ENCODE measurements around the gene TWIST1.

TWIST1 gene

GRCh38 chr7:19116121-19117090, 1.0 kb downstream of the TWIST1 start:
- peaks cover 61% of the 10 kb centered on the region for H3K27me3 ChIP-seq (ENCODE audit: insufficient read depth, poor library complexity, severe bottlenecking)
- no peak overlapping the region for H3K27ac ChIP-seq (replicated peaks)
- no peak for DNase-seq (ENCODE audit: low read depth in 1 of 2, low spot score in 1 of 2)
- TF ChIP-seq GABPA (IDR thresholded peaks at IDR 0.05; ENCODE audit: low read depth) (0 out of 2 replicates have a peak, but pooled peaks have one; percentile 34), SPI1 (IDR thresholded peaks at IDR 0.05; ENCODE audit: borderline replicate concordance, low read depth) (peak; percentile 60; the same call in 1 of the 2 replicates)
- TF ChIP-seq, protein P1, sequence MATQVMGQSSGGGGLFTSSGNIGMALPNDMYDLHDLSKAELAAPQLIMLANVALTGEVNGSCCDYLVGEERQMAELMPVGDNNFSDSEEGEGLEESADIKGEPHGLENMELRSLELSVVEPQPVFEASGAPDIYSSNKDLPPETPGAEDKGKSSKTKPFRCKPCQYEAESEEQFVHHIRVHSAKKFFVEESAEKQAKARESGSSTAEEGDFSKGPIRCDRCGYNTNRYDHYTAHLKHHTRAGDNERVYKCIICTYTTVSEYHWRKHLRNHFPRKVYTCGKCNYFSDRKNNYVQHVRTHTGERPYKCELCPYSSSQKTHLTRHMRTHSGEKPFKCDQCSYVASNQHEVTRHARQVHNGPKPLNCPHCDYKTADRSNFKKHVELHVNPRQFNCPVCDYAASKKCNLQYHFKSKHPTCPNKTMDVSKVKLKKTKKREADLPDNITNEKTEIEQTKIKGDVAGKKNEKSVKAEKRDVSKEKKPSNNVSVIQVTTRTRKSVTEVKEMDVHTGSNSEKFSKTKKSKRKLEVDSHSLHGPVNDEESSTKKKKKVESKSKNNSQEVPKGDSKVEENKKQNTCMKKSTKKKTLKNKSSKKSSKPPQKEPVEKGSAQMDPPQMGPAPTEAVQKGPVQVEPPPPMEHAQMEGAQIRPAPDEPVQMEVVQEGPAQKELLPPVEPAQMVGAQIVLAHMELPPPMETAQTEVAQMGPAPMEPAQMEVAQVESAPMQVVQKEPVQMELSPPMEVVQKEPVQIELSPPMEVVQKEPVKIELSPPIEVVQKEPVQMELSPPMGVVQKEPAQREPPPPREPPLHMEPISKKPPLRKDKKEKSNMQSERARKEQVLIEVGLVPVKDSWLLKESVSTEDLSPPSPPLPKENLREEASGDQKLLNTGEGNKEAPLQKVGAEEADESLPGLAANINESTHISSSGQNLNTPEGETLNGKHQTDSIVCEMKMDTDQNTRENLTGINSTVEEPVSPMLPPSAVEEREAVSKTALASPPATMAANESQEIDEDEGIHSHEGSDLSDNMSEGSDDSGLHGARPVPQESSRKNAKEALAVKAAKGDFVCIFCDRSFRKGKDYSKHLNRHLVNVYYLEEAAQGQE (IDR thresholded peaks at IDR 0.05; ENCODE audit: insufficient replicate concordance, low read depth): no peak
- H3K4me3 ChIP-seq (replicated peaks; ENCODE audit: insufficient read depth, low read length): peak overlapping the region; percentile 25

- DNase-seq (ENCODE audit: low read depth in 1 of 2, low spot score in 1 of 2): no peak
- Histone ChIP-seq H3K27ac (replicated peaks) (no peak overlapping the region), H3K27me3 (ENCODE audit: insufficient read depth, poor library complexity, severe bottlenecking) (peaks cover 53% of the 10 kb centered on the region), H3K4me3 (replicated peaks; ENCODE audit: insufficient read depth, low read length) (no peak overlapping the region)
- TF ChIP-seq SPI1 (IDR thresholded peaks at IDR 0.05; ENCODE audit: borderline replicate concordance, low read depth) (no peak), GABPA (IDR thresholded peaks at IDR 0.05; ENCODE audit: low read depth) (no peak), CTCF (IDR thresholded peaks at IDR 0.05; ENCODE audit: insufficient read depth, low read length) (no peak), POLR2AphosphoS5 (IDR thresholded peaks at IDR 0.05; ENCODE audit: low read depth) (no peak)
- TF ChIP-seq, protein P1 (IDR thresholded peaks at IDR 0.05; ENCODE audit: insufficient replicate concordance, low read depth): no peak
Measured at GRCh38 chr7:19114551-19114855, 2.9 kb downstream of the TWIST1 start.

- Histone ChIP-seq H3K4me3 (replicated peaks; ENCODE audit: insufficient read depth, low read length) (no peak overlapping the region), H3K27ac (replicated peaks) (no peak overlapping the region), H3K27me3 (ENCODE audit: insufficient read depth, poor library complexity, severe bottlenecking) (peaks cover 53% of the 10 kb centered on the region)
- no peak for TF ChIP-seq POLR2AphosphoS5 (IDR thresholded peaks at IDR 0.05; ENCODE audit: low read depth)
- TF ChIP-seq SPI1 (IDR thresholded peaks at IDR 0.05; ENCODE audit: borderline replicate concordance, low read depth): no peak
- no peak for TF ChIP-seq GABPA (IDR thresholded peaks at IDR 0.05; ENCODE audit: low read depth)
- TF ChIP-seq CTCF (IDR thresholded peaks at IDR 0.05; ENCODE audit: insufficient read depth, low read length): no peak
- TF ChIP-seq, protein P1 (IDR thresholded peaks at IDR 0.05; ENCODE audit: insufficient replicate concordance, low read depth): no peak
- no peak for DNase-seq (ENCODE audit: low read depth in 1 of 2, low spot score in 1 of 2)
Measured at GRCh38 chr7:19113855-19114550, 3.4 kb downstream of the TWIST1 start.
